NB4 (cell line): Measurements from ENCODE around the gene ANKRD12.

Experiments
- DNase-seq: peaks from one replicate; pipeline ENCODE4 v3.0.0; 2010; ENCODE audit warnings: low read depth
- H3K4me3 ChIP-seq: one replicate; pipeline ENCODE4 v1.5.1; 2011; ENCODE audit warnings: mild to moderate bottlenecking, low read depth, low read length, moderate library complexity
- CTCF ChIP-seq: IDR thresholded peaks from one replicate; pipeline ENCODE4 v1.5.1; 2012; ENCODE audit warnings: low read depth, low read length
- MYC ChIP-seq: IDR thresholded peaks from 2 replicates; pipeline ENCODE4 v1.6.1; 2011; ENCODE audit warnings: low read depth, low read length
- POLR2A ChIP-seq: IDR thresholded peaks from 2 replicates; pipeline ENCODE4 v1.6.1; 2011; ENCODE audit warnings: mild to moderate bottlenecking; ENCODE audit not compliant: insufficient read length; ENCODE audit errors: extremely low read depth
- TF ChIP-seq, protein P1 (sequence below): IDR thresholded peaks from 2 replicates; pipeline ENCODE4 v1.6.1; 2011; ENCODE audit warnings: low read depth, low read length

ANKRD12 gene

GRCh38 chr18:9193031-9193430 lies 56.5 kb downstream of the ANKRD12 start:
- TF ChIP-seq CTCF (no peak), POLR2A (no peak), MYC (no peak)
- TF ChIP-seq, protein P1, sequence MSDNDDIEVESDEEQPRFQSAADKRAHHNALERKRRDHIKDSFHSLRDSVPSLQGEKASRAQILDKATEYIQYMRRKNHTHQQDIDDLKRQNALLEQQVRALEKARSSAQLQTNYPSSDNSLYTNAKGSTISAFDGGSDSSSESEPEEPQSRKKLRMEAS = no peak
- no peak for DNase-seq
- H3K4me3 ChIP-seq = no peak overlapping the region

DNA sequence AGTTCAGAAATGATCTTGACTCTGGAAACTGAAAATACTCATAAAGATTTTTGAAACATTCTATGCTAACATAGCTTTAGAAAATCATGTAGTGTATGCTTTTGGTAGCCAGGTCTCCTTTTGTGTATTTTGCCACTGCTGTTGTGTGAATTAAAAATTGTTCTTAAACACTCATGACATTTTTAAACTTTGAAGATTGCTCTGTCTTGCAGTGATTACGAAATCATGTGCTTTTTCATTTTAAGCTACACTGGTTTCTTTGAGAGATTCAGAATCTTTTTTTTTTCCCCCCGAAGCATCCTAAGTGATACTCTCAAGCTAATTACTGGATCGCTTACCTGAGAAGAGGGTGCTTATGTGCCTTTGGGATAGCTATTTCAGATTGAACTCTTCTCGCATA lies 60.0 kb downstream of the ANKRD12 start:
- DNase-seq = no peak
- H3K4me3 ChIP-seq = no peak overlapping the region
- TF ChIP-seq MYC (no peak), POLR2A (no peak), CTCF (no peak)
- TF ChIP-seq, protein P1 = no peak

GRCh38 chr18:9199681-9200080 lies 63.1 kb downstream of the ANKRD12 start:
- TF ChIP-seq MYC = no peak
- TF ChIP-seq CTCF = no peak
- no peak for TF ChIP-seq POLR2A
- TF ChIP-seq, protein P1 = no peak
- H3K4me3 ChIP-seq = no peak overlapping the region
- DNase-seq = no peak

- no peak for TF ChIP-seq MYC
- TF ChIP-seq CTCF = no peak
- TF ChIP-seq, protein P1 = no peak
- TF ChIP-seq POLR2A = no peak
- no peak for DNase-seq
- no peak overlapping the region for H3K4me3 ChIP-seq
Observed at GRCh38 chr18:9201224-9201623, 64.6 kb downstream of the ANKRD12 start.

DNA sequence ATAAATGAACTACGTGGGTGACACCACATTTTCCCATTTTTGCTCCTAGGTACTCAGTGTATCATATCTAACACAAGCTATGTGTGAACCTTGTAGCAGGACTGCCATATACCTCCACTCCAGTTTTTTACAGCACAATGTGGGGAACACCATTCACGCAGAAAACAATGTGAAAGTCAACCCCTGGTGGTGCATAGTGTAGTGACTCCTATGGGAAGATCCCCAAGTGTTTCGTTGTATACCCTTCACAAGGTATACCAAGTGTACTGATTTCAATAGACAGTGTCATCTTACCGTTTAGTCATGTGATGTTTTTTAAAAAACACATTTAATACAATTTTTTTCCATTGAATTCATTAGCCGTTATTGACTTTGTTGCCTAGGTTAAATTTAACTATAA lies 68.1 kb downstream of the ANKRD12 start:
- H3K4me3 ChIP-seq = no peak overlapping the region
- DNase-seq = no peak
- TF ChIP-seq POLR2A (no peak), MYC (no peak), CTCF (no peak)
- TF ChIP-seq, protein P1 = no peak

DNA sequence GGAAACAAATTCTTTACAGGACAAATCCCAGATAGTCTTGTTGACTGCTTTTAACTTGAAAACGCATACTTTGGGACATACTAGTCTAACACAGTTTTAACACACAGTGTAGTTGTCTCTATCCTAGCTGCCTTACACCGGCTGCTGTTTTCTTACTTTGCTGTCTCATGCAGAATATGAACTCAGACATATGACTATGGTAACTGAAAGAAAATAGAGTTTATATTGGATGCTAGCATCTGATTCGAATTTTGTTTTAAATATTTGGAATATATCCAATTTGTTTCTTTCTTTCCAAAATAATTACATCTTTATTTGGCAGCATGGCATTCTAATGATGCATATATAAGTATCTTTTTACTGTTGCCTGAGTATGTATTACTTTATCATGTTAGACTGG lies 69.8 kb downstream of the ANKRD12 start:
- H3K4me3 ChIP-seq = no peak overlapping the region
- no peak for DNase-seq
- TF ChIP-seq MYC = no peak
- TF ChIP-seq CTCF = no peak
- TF ChIP-seq POLR2A = no peak
- TF ChIP-seq, protein P1 = no peak
